Astrocyte (in vitro differentiated cells and primary cell): ENCODE measurements around the gene KERA. TPM values are rescaled to one million over a fixed set of nuclear protein-coding genes. Genes with fewer than 3 reads are reported as not detected.
A peak's percentile ranks its signal among the peaks of the same experiment; 100 is the strongest.

Experiments
- DNase-seq: peaks from one replicate; pipeline ENCODE4 v3.0.0-alpha.2; 2010; ENCODE audit warnings: low read depth
- FAIRE-seq: peaks from 2 replicates; lab custom pipeline; 2011; peaks lifted over from hg19 to GRCh38; lab: Jason Lieb, UNC
- H2AFZ ChIP-seq: 2 replicates; pipeline ENCODE4 v1.6.0; 2012; ENCODE audit warnings: low read depth, low read length, inconsistent platforms
- H3K27ac ChIP-seq: 2 replicates; pipeline ENCODE4 v1.5.1; 2011; ENCODE audit warnings: low read depth, low read length, inconsistent platforms
- H3K27me3 ChIP-seq: 2 replicates; pipeline ENCODE4 v1.6.0; 2011; ENCODE audit warnings: low read length, inconsistent platforms; ENCODE audit not compliant: insufficient read depth
- H3K36me3 ChIP-seq: 2 replicates; pipeline ENCODE4 v1.5.1; 2011; ENCODE audit warnings: low read length, inconsistent platforms; ENCODE audit not compliant: insufficient read depth
- H3K4me1 ChIP-seq: 2 replicates; pipeline ENCODE4 v1.5.1; 2011; ENCODE audit warnings: low read length, inconsistent platforms; ENCODE audit not compliant: insufficient read depth
- H3K4me2 ChIP-seq: 2 replicates; pipeline ENCODE4 v1.6.0; 2012; ENCODE audit warnings: low read length, inconsistent platforms
- H3K4me3 ChIP-seq: 2 replicates; pipeline ENCODE4 v1.5.1; 2011; ENCODE audit warnings: low read depth, mild to moderate bottlenecking, low read length, inconsistent platforms; ENCODE audit not compliant: insufficient read depth
- H3K79me2 ChIP-seq: 2 replicates; pipeline ENCODE4 v1.6.0; 2012; ENCODE audit warnings: mild to moderate bottlenecking, low read length, inconsistent platforms; ENCODE audit not compliant: insufficient read depth
- H3K9ac ChIP-seq: 2 replicates; pipeline ENCODE4 v1.6.0; 2012; ENCODE audit warnings: mild to moderate bottlenecking, low read length, inconsistent platforms
- H3K9me3 ChIP-seq: 2 replicates; pipeline ENCODE4 v1.5.1; 2012; ENCODE audit warnings: low read depth, mild to moderate bottlenecking, low read length, inconsistent platforms; ENCODE audit not compliant: insufficient read depth
- H4K20me1 ChIP-seq: 2 replicates; pipeline ENCODE4 v1.6.0; 2012; ENCODE audit warnings: low read length, inconsistent platforms; ENCODE audit not compliant: insufficient read depth
- H3K27ac Mint-ChIP-seq: one replicate; pipeline ENCODE4 v1.8.0; 2021; ENCODE audit warnings: mild to moderate bottlenecking, mixed read lengths; ENCODE audit not compliant: unreplicated experiment
- H3K27me3 Mint-ChIP-seq: one replicate; pipeline ENCODE4 v1.8.0; 2021; ENCODE audit warnings: low read depth, mixed read lengths; ENCODE audit not compliant: unreplicated experiment
- H3K36me3 Mint-ChIP-seq: one replicate; pipeline ENCODE4 v1.8.0; 2021; ENCODE audit warnings: low read depth, mixed read lengths; ENCODE audit not compliant: unreplicated experiment
- H3K4me1 Mint-ChIP-seq: one replicate; pipeline ENCODE4 v1.8.0; 2021; ENCODE audit warnings: low read depth, mixed read lengths; ENCODE audit not compliant: unreplicated experiment
- H3K4me3 Mint-ChIP-seq: one replicate; pipeline ENCODE4 v1.8.0; 2021; ENCODE audit warnings: mild to moderate bottlenecking, moderate library complexity, mixed read lengths; ENCODE audit not compliant: unreplicated experiment
- H3K9me3 Mint-ChIP-seq: one replicate; pipeline ENCODE4 v1.8.0; 2021; ENCODE audit warnings: mild to moderate bottlenecking, mixed read lengths; ENCODE audit not compliant: unreplicated experiment
- EZH2 ChIP-seq: IDR thresholded peaks from 2 replicates; pipeline ENCODE4 v1.6.1; 2012; ENCODE audit warnings: mild to moderate bottlenecking, low read length, inconsistent platforms; ENCODE audit not compliant: insufficient read depth
- total RNA-seq: library from RNA; stranded (reverse); gene quantifications from 2 replicates; pipeline ENCODE4 v1.2.1, GENCODE V29; 2021
- TF ChIP-seq, protein P1 (sequence below): IDR thresholded peaks from 2 replicates; pipeline ENCODE4 v1.5.1; 2011; ENCODE audit warnings: low read depth, mild to moderate bottlenecking, inconsistent platforms, low read length, moderate library complexity; ENCODE audit not compliant: insufficient read depth

The KERA gene
- total RNA-seq, 1 donor from 2014 or later = not detected

- no peak for TF ChIP-seq EZH2
- TF ChIP-seq, protein P1, sequence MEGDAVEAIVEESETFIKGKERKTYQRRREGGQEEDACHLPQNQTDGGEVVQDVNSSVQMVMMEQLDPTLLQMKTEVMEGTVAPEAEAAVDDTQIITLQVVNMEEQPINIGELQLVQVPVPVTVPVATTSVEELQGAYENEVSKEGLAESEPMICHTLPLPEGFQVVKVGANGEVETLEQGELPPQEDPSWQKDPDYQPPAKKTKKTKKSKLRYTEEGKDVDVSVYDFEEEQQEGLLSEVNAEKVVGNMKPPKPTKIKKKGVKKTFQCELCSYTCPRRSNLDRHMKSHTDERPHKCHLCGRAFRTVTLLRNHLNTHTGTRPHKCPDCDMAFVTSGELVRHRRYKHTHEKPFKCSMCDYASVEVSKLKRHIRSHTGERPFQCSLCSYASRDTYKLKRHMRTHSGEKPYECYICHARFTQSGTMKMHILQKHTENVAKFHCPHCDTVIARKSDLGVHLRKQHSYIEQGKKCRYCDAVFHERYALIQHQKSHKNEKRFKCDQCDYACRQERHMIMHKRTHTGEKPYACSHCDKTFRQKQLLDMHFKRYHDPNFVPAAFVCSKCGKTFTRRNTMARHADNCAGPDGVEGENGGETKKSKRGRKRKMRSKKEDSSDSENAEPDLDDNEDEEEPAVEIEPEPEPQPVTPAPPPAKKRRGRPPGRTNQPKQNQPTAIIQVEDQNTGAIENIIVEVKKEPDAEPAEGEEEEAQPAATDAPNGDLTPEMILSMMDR = no peak
- no peaks in the 10 kb centered on the region for H3K9me3 ChIP-seq
- H3K4me2 ChIP-seq = no peak overlapping the region
- no peaks in the 10 kb centered on the region for H3K79me2 ChIP-seq
- no peak overlapping the region for H3K27ac ChIP-seq
- H3K4me3 ChIP-seq = no peak overlapping the region
- Mint-ChIP-seq H3K36me3 (no peaks in the 10 kb centered on the region), H3K27me3 (no peaks in the 10 kb centered on the region), H3K27ac (no peak overlapping the region), H3K4me1 (peaks cover 5% of the 10 kb centered on the region), H3K9me3 (peaks cover 2% of the 10 kb centered on the region), H3K4me3 (no peak overlapping the region)
- H3K9ac ChIP-seq = no peak overlapping the region
- DNase-seq = peak; percentile 20
- no peaks in the 10 kb centered on the region for H3K27me3 ChIP-seq
- no peaks in the 10 kb centered on the region for H3K4me1 ChIP-seq
- H2AFZ ChIP-seq = no peak overlapping the region
- H4K20me1 ChIP-seq = no peaks in the 10 kb centered on the region
- H3K36me3 ChIP-seq = no peaks in the 10 kb centered on the region
- FAIRE-seq = no peak
These were observed 1.8 kb downstream of the KERA start for GRCh38 chr12:91055976-91056375.

- Histone ChIP-seq H3K4me1 (no peaks in the 10 kb centered on the region), H4K20me1 (no peaks in the 10 kb centered on the region), H3K27ac (no peak overlapping the region), H3K27me3 (no peaks in the 10 kb centered on the region), H2AFZ (no peak overlapping the region), H3K9ac (no peak overlapping the region), H3K4me2 (peak overlapping the region; percentile 2), H3K79me2 (no peaks in the 10 kb centered on the region), H3K36me3 (no peaks in the 10 kb centered on the region), H3K9me3 (no peaks in the 10 kb centered on the region), H3K4me3 (no peak overlapping the region)
- Mint-ChIP-seq H3K4me1 (peaks cover 5% of the 10 kb centered on the region), H3K9me3 (peaks cover 2% of the 10 kb centered on the region), H3K36me3 (no peaks in the 10 kb centered on the region), H3K27me3 (no peaks in the 10 kb centered on the region), H3K4me3 (no peak overlapping the region), H3K27ac (no peak overlapping the region)
- DNase-seq = peak; percentile 82
- no peak for TF ChIP-seq EZH2
- TF ChIP-seq, protein P1 = no peak
- peak; percentile 54 for FAIRE-seq
These were observed 3.7 kb downstream of the KERA start for GRCh38 chr12:91053951-91054715.

DNA sequence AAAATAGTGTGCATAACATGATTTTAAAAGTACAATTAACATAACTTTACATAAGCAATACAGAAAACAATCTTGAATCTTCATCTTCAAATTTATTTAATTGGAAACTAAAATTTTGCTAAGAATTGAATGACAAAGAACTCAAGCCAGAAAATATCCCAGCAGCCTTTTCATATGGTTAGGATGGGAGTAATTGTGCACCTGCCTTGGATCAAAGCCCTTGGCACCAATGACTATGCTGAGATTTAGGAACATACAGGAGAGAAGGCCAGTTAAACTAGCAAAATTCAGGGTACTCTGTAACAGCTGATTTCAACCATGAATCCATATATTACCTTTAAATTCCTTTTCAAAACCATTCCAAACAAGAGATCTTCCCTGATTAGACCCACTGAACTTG is 5.8 kb downstream of the KERA start:
- Histone ChIP-seq H3K79me2 (no peaks in the 10 kb centered on the region), H3K4me2 (no peak overlapping the region), H3K4me3 (no peak overlapping the region), H3K27me3 (no peaks in the 10 kb centered on the region), H3K4me1 (no peaks in the 10 kb centered on the region), H4K20me1 (no peaks in the 10 kb centered on the region), H3K9me3 (no peaks in the 10 kb centered on the region), H3K9ac (no peak overlapping the region), H2AFZ (no peak overlapping the region), H3K36me3 (no peaks in the 10 kb centered on the region), H3K27ac (no peak overlapping the region)
- DNase-seq (no peak), FAIRE-seq (no peak)
- Mint-ChIP-seq H3K27me3 (no peaks in the 10 kb centered on the region), H3K9me3 (peaks cover 2% of the 10 kb centered on the region), H3K4me3 (no peak overlapping the region), H3K27ac (no peak overlapping the region), H3K4me1 (peaks cover 5% of the 10 kb centered on the region), H3K36me3 (no peaks in the 10 kb centered on the region)
- TF ChIP-seq EZH2 = no peak
- TF ChIP-seq, protein P1 = no peak
